Ovary (tissue), 3 donors: ENCODE measurements around the gene TRAK2.

Source experiments
- POLR2A ChIP-seq: fragments of 450-650 bp; IDR thresholded peaks from one replicate; pipeline ENCODE4 v1.6.1; 2017; ENCODE audit warnings: antibody characterized with exemption, mild to moderate bottlenecking, moderate library complexity
- TF ChIP-seq, protein P1 (sequence below), 3 donors: fragments of 450-650 bp in 2 of 3; fragments of 200-600 bp in 1 of 3; IDR thresholded peaks; one replicate each; pipeline versions ENCODE4 v1.5.1 to v1.8.0; 2016 to 2022; ENCODE audit warnings: antibody characterized with exemption in 3 of 3, mild to moderate bottlenecking in 1 of 3
- donor health status: DM: no; HTN: no; CAD: no.

DNA sequence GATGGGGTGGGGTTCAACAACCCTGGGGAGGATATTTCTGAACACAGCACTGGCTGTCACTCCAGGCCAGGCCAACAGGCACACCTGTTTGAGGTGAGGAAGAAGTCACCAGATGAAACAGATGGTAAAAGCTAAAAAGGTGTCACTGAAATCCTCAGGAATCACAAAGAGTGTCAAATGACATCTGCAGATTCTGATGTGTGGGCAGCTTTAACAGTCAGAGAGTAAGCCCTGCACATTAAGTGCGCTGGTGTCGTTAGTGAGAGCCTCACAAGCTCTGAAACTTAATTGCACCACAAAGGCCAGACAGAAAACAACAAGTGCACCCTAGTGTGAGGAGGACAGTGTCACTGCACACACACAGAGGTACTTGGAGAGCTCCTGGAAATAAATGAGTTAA, 107.7 kb downstream of the TRAK2 start:
- TF ChIP-seq POLR2A, result no peak
- TF ChIP-seq, protein P1, sequence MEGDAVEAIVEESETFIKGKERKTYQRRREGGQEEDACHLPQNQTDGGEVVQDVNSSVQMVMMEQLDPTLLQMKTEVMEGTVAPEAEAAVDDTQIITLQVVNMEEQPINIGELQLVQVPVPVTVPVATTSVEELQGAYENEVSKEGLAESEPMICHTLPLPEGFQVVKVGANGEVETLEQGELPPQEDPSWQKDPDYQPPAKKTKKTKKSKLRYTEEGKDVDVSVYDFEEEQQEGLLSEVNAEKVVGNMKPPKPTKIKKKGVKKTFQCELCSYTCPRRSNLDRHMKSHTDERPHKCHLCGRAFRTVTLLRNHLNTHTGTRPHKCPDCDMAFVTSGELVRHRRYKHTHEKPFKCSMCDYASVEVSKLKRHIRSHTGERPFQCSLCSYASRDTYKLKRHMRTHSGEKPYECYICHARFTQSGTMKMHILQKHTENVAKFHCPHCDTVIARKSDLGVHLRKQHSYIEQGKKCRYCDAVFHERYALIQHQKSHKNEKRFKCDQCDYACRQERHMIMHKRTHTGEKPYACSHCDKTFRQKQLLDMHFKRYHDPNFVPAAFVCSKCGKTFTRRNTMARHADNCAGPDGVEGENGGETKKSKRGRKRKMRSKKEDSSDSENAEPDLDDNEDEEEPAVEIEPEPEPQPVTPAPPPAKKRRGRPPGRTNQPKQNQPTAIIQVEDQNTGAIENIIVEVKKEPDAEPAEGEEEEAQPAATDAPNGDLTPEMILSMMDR (IDR thresholded peaks at IDR 0.05), result no peak
